HG03575 (cell line): ENCODE results near the gene MYCL.
"Not testable (repeated sequence)": the region's sequence is repeated elsewhere in the genome, so short reads cannot be mapped to it uniquely, and the experiment has no call there.

Source experiments
- ATAC-seq: cut with Tn5 transposase; IDR thresholded peaks from one replicate; pipeline ENCODE4 v1.9.1; 2021; ENCODE audit not compliant: unreplicated experiment, insufficient number of reproducible peaks, low FRiP score; ENCODE audit errors: extremely low read depth

Gene MYCL

GRCh38 chr1:39922251-39922688 lies 20.6 kb upstream of the MYCL start:
- no peak for ATAC-seq

- ATAC-seq, result no peak
These were observed 17.8 kb upstream of the MYCL start for GRCh38 chr1:39919545-39919944.

GRCh38 chr1:39917825-39918224 lies 16.1 kb upstream of the MYCL start:
- no peak for ATAC-seq

- ATAC-seq, result no peak
These were observed 13.9 kb upstream of the MYCL start for GRCh38 chr1:39915499-39916129.

- ATAC-seq, result not testable (repeated sequence)
These were observed 11.4 kb upstream of the MYCL start for GRCh38 chr1:39913136-39913535.

- no peak for ATAC-seq
These were observed 8.5 kb upstream of the MYCL start for GRCh38 chr1:39910263-39910662.

GRCh38 chr1:39908534-39908933 lies 6.8 kb upstream of the MYCL start:
- ATAC-seq, result no peak

GRCh38 chr1:39907528-39908453 lies 6.1 kb upstream of the MYCL start:
- ATAC-seq, result no peak

- no peak for ATAC-seq
These were observed 3.5 kb upstream of the MYCL start for GRCh38 chr1:39905172-39905571.

- no peak for ATAC-seq
These were observed 717 bp upstream of the MYCL start for GRCh38 chr1:39902460-39902807.

- no peak for ATAC-seq
These were observed 328 bp downstream of the MYCL start for GRCh38 chr1:39901464-39901713.

- ATAC-seq, result no peak
These were observed 854 bp downstream of the MYCL start for GRCh38 chr1:39900662-39901463.

GRCh38 chr1:39899611-39900538 lies 1.8 kb downstream of the MYCL start:
- ATAC-seq, result no peak

GRCh38 chr1:39898648-39899603 lies 2.8 kb downstream of the MYCL start:
- ATAC-seq, result no peak

- no peak for ATAC-seq
These were observed 3.5 kb downstream of the MYCL start for GRCh38 chr1:39898191-39898590.

- ATAC-seq, result no peak
These were observed 4.6 kb downstream of the MYCL start for GRCh38 chr1:39896909-39897685.
